IMR-90 (cell line): ENCODE data around the gene GRIK3. TPM values are rescaled to one million over a fixed set of nuclear protein-coding genes. Genes with fewer than 3 reads are reported as not detected.

ENCODE experiments used
- ATAC-seq: fragments of 200-7000 bp; cut with Tn5 transposase; 2 replicates; pipeline ENCODE4 v1.9.1; 2020; ENCODE audit warnings: low read depth, mild to moderate bottlenecking, moderate library complexity
- BruUV-seq: library from RNA; stranded (reverse); fragments of 400-500 nt; replicated peaks from 2 replicates; lab custom pipeline; 2021; lab: Mats Ljungman, UMichigan
- CTCF ChIA-PET: fragments of 300-600 bp; formaldehyde crosslinking; extraction: SDS; loops from one replicate; lab custom pipeline; 2021; ENCODE audit warnings: antibody characterized with exemption; lab: Yijun Ruan, JAX
- POLR2A ChIA-PET: fragments of 300-600 bp; sonication (Branson Sonifier 250); formaldehyde crosslinking; loops from one replicate; lab custom pipeline; 2022; ENCODE audit warnings: antibody characterized with exemption; ENCODE audit not compliant: unreplicated experiment; lab: Charles Lee
- DNase-seq: peaks from one replicate; pipeline ENCODE4 v3.0.0; 2013
- H2AFZ ChIP-seq: replicated peaks from 2 replicates; pipeline ENCODE3; 2013; ENCODE audit warnings: low read length, mild to moderate bottlenecking; ENCODE audit not compliant: poor library complexity
- H2AK5ac ChIP-seq: 2 replicates; pipeline ENCODE4 v1.6.1; 2013; ENCODE audit warnings: low read depth, low read length, inconsistent platforms
- H2AK9ac ChIP-seq: replicated peaks from 2 replicates; pipeline ENCODE3; 2013; ENCODE audit warnings: mild to moderate bottlenecking, low read depth, low read length, moderate library complexity; ENCODE audit not compliant: poor library complexity
- H2BK120ac ChIP-seq: 2 replicates; pipeline ENCODE4 v1.6.1; 2013; ENCODE audit warnings: low read depth, low read length, inconsistent platforms
- H2BK15ac ChIP-seq: 3 replicates; pipeline ENCODE4 v1.6.1; 2013; ENCODE audit warnings: low read depth, low read length, inconsistent platforms
- H2BK20ac ChIP-seq: 2 replicates; pipeline ENCODE4 v1.6.1; 2013; ENCODE audit warnings: low read depth, mild to moderate bottlenecking, inconsistent platforms, low read length, moderate library complexity
- H2BK5ac ChIP-seq: 2 replicates; pipeline ENCODE4 v1.6.1; 2013; ENCODE audit warnings: mild to moderate bottlenecking, low read depth, low read length, inconsistent platforms; ENCODE audit not compliant: poor library complexity, severe bottlenecking
- H3K14ac ChIP-seq: replicated peaks from 2 replicates; pipeline ENCODE4 v1.6.1; 2013; ENCODE audit warnings: low read depth, low read length, inconsistent platforms
- H3K18ac ChIP-seq: 2 replicates; pipeline ENCODE4 v1.6.1; 2013; ENCODE audit warnings: low read depth, low read length, control low read depth
- H3K23ac ChIP-seq: 2 replicates; pipeline ENCODE4 v1.6.1; 2013; ENCODE audit warnings: low read depth, low read length, inconsistent platforms
- H3K27ac ChIP-seq: 2 replicates; pipeline ENCODE4 v1.5.1; 2013; ENCODE audit warnings: mild to moderate bottlenecking, control low read depth, low read length; ENCODE audit not compliant: insufficient read depth
- H3K27me3 ChIP-seq: 2 replicates; pipeline ENCODE4 v1.6.1; 2013; ENCODE audit warnings: low read length; ENCODE audit not compliant: control insufficient read depth, insufficient read depth
- H3K36me3 ChIP-seq: 2 replicates; pipeline ENCODE4 v1.6.1; 2013; ENCODE audit warnings: low read length, mixed read lengths; ENCODE audit not compliant: control insufficient read depth, insufficient read depth
- H3K4ac ChIP-seq: 2 replicates; pipeline ENCODE4 v1.6.1; 2013; ENCODE audit warnings: low read depth, low read length, inconsistent platforms
- H3K4me1 ChIP-seq: 2 replicates; pipeline ENCODE4 v1.6.1; 2013; ENCODE audit warnings: low read length, mixed read lengths; ENCODE audit not compliant: control insufficient read depth, insufficient read depth
- H3K4me2 ChIP-seq: 2 replicates; pipeline ENCODE4 v1.6.1; 2013; ENCODE audit warnings: low read depth, mild to moderate bottlenecking, control low read depth, low read length, moderate library complexity
- H3K4me3 ChIP-seq: 2 replicates; pipeline ENCODE4 v1.5.1; 2013; ENCODE audit warnings: low read depth, mild to moderate bottlenecking, control low read depth, low read length, moderate library complexity; ENCODE audit not compliant: insufficient read depth
- H3K56ac ChIP-seq: 2 replicates; pipeline ENCODE4 v1.6.1; 2013; ENCODE audit warnings: low read length, inconsistent platforms; ENCODE audit not compliant: insufficient read depth; ENCODE audit errors: extremely low read depth
- H3K79me1 ChIP-seq, 2 experiments: 2 replicates each; pipeline ENCODE4 v1.6.1; 2013; ENCODE audit warnings: low read length in 2 of 2, inconsistent platforms in 1 of 2, low read depth in 1 of 2
- H3K9ac ChIP-seq: 2 replicates; pipeline ENCODE4 v1.6.1; 2013; ENCODE audit warnings: low read depth, low read length, control low read depth
- H3K9me1 ChIP-seq: 2 replicates; pipeline ENCODE4 v1.6.1; 2013; ENCODE audit warnings: low read length, inconsistent platforms; ENCODE audit not compliant: insufficient read depth
- H3K9me3 ChIP-seq: 2 replicates; pipeline ENCODE4 v1.6.1; 2013; ENCODE audit warnings: low read length; ENCODE audit not compliant: control insufficient read depth, insufficient read depth
- H4K20me1 ChIP-seq: 2 replicates; pipeline ENCODE4 v1.6.1; 2013; ENCODE audit warnings: low read length, inconsistent platforms; ENCODE audit not compliant: insufficient read depth
- H4K5ac ChIP-seq: 2 replicates; pipeline ENCODE4 v1.6.1; 2013; ENCODE audit warnings: mild to moderate bottlenecking, low read depth, low read length, control low read depth
- H4K8ac ChIP-seq, 2 experiments: 2 replicates each; pipeline ENCODE4 v1.6.1; 2013; ENCODE audit warnings: low read depth in 2 of 2, low read length in 2 of 2, control low read depth in 1 of 2, inconsistent platforms in 1 of 2
- H4K91ac ChIP-seq: 2 replicates; pipeline ENCODE4 v1.6.1; 2013; ENCODE audit warnings: low read depth, low read length, inconsistent platforms; ENCODE audit not compliant: insufficient read depth
- BHLHE40 ChIP-seq: fragments of 150-350 bp; IDR thresholded peaks from 2 replicates; pipeline ENCODE4 v1.6.1; 2016; ENCODE audit warnings: mild to moderate bottlenecking, low read depth, low read length
- CEBPB ChIP-seq: IDR thresholded peaks from 2 replicates; pipeline ENCODE4 v1.6.1; 2012; ENCODE audit warnings: low read depth, low read length, improper control_type of control experiment
- CHD1 ChIP-seq: IDR thresholded peaks from 2 replicates; pipeline ENCODE4 v1.6.1; 2012; ENCODE audit warnings: low read depth, low read length, improper control_type of control experiment
- FOS ChIP-seq: fragments of 150-350 bp; IDR thresholded peaks from 2 replicates; pipeline ENCODE4 v1.6.1; 2016; ENCODE audit warnings: low read depth, low read length
- MAFK ChIP-seq: IDR thresholded peaks from 2 replicates; pipeline ENCODE4 v1.6.1; 2012; ENCODE audit warnings: low read depth, low read length, improper control_type of control experiment
- MAZ ChIP-seq: IDR thresholded peaks from 2 replicates; pipeline ENCODE4 v1.6.1; 2012; ENCODE audit warnings: low read depth, mild to moderate bottlenecking, low read length, improper control_type of control experiment, moderate library complexity, borderline replicate concordance
- MXI1 ChIP-seq: IDR thresholded peaks from 2 replicates; pipeline ENCODE4 v1.6.1; 2012; ENCODE audit warnings: low read depth, mild to moderate bottlenecking, low read length, moderate library complexity, borderline replicate concordance
- NFE2L2 ChIP-seq: fragments of 150-350 bp; IDR thresholded peaks from 2 replicates; pipeline ENCODE4 v1.6.1; 2016; ENCODE audit warnings: low read depth, mild to moderate bottlenecking, low read length
- POLR2A ChIP-seq: IDR thresholded peaks from 2 replicates; pipeline ENCODE4 v1.6.1; 2012; ENCODE audit warnings: mild to moderate bottlenecking, low read depth, low read length
- RAD21 ChIP-seq: IDR thresholded peaks from 2 replicates; pipeline ENCODE4 v1.6.1; 2012; ENCODE audit warnings: low read length, improper control_type of control experiment
- RCOR1 ChIP-seq: IDR thresholded peaks from 2 replicates; pipeline ENCODE4 v1.6.1; 2012; ENCODE audit warnings: mild to moderate bottlenecking, low read length, improper control_type of control experiment; ENCODE audit not compliant: insufficient replicate concordance
- RFX5 ChIP-seq: IDR thresholded peaks from 2 replicates; pipeline ENCODE4 v1.8.0; 2012; ENCODE audit warnings: low read depth, mild to moderate bottlenecking, low read length, moderate library complexity
- SMC3 ChIP-seq: fragments of 150-350 bp; IDR thresholded peaks from 2 replicates; pipeline ENCODE4 v1.6.1; 2016; ENCODE audit warnings: low read depth, mild to moderate bottlenecking, antibody characterized with exemption, low read length, moderate library complexity
- WGBS, 2 experiments: methylation state at CpG; one replicate each; pipeline versions ENCODE4 v1.1.5 to v1.1.7; 2013; ENCODE audit warnings: missing lambda C conversion rate in 2 of 2; ENCODE audit not compliant: insufficient read length in 1 of 2; ENCODE audit errors: extremely low coverage in 2 of 2; 5-methylcytosine and 5-hydroxymethylcytosine counted together
- dilution Hi-C: fragments of 300-500 bp; cut with HindIII; formaldehyde crosslinking; loops from one replicate; pipeline ENCODE4 v1.14.3; 2018; ENCODE audit warnings: low sequenced_read_pairs; ENCODE audit not compliant: unreplicated experiment
- in situ Hi-C: fragments of 300-500 bp; cut with MboI; formaldehyde crosslinking; loops from 3 replicates; pipeline ENCODE4 v1.14.3; 2019; ENCODE audit warnings: low sequenced_read_pairs, inconsistent platforms, mixed read lengths
- intact Hi-C: fragments of 100-400 bp; cut with micrococcal nuclease; formaldehyde crosslinking; loops from 2 replicates; pipeline ENCODE4 v1.10.0; 2022
- polyA plus RNA-seq, 3 experiments: library from polyadenylated mRNA; depleted of rRNA; stranded (reverse); fragments of >200 nt; gene quantifications; 2 replicates each; pipeline ENCODE4 v1.2.3, GENCODE V29; 2012; ENCODE audit warnings: low replicate concordance in 1 of 3
- total RNA-seq: library from RNA; depleted of rRNA; stranded (reverse); fragments of >200 nt; gene quantifications from 2 replicates; pipeline ENCODE4 v1.2.3, GENCODE V29; 2012
- TF ChIP-seq, protein P1 (sequence below): conservative IDR thresholded peaks from 2 replicates; pipeline ENCODE4 v1.5.1; 2012; ENCODE audit warnings: mild to moderate bottlenecking, low read depth, low read length, improper control_type of control experiment
- TF ChIP-seq, protein P2 (sequence below): fragments of 150-350 bp; IDR thresholded peaks from 2 replicates; pipeline ENCODE4 v1.6.1; 2016; ENCODE audit warnings: low read depth, mild to moderate bottlenecking, low read length, moderate library complexity, borderline replicate concordance
- TF ChIP-seq, protein P3 (sequence below): fragments of 150-350 bp; IDR thresholded peaks from 2 replicates; pipeline ENCODE4 v1.6.1; 2017; ENCODE audit warnings: mild to moderate bottlenecking, antibody characterized with exemption, low read length, low read depth

GRIK3 gene
- total and polyA plus RNA-seq, 2 of the 4 experiments (the other 2 are of a cell fraction): not detected

DNA sequence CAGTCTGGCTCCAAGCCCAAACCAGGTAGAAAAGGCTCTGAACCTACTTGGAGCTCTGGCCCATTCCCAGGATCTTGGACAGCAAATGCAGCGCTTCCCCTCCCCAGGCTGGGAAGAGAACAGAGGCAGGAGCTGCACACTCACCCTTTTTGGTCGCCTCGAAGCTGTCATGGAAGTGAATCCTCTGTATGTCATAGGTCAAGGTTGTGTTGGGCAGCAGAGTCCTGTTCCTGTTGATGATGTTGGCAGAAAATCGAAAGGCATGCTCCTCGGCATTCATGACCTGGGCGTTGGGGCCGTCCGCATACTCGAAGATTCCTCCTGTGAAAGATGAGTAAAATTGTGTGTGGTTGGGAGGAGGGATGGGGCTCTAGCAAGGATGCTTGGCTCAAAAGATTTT is 143.5 kb downstream of the GRIK3 start:
- no peak overlapping the region for H3K14ac ChIP-seq
- H2BK15ac ChIP-seq: no peak overlapping the region
- ChIA-PET CTCF (no interaction called here), POLR2A (no interaction called here)
- no peak overlapping the region for H4K8ac ChIP-seq
- no peaks in the 10 kb centered on the region for H3K9me1 ChIP-seq
- H3K9ac ChIP-seq: no peak overlapping the region
- in situ Hi-C loops (no loop called here), dilution Hi-C loops (no loop called here), intact Hi-C loops (no loop called here)
- no peak for TF ChIP-seq MAFK
- no peak for TF ChIP-seq MAZ
- TF ChIP-seq, protein P1, sequence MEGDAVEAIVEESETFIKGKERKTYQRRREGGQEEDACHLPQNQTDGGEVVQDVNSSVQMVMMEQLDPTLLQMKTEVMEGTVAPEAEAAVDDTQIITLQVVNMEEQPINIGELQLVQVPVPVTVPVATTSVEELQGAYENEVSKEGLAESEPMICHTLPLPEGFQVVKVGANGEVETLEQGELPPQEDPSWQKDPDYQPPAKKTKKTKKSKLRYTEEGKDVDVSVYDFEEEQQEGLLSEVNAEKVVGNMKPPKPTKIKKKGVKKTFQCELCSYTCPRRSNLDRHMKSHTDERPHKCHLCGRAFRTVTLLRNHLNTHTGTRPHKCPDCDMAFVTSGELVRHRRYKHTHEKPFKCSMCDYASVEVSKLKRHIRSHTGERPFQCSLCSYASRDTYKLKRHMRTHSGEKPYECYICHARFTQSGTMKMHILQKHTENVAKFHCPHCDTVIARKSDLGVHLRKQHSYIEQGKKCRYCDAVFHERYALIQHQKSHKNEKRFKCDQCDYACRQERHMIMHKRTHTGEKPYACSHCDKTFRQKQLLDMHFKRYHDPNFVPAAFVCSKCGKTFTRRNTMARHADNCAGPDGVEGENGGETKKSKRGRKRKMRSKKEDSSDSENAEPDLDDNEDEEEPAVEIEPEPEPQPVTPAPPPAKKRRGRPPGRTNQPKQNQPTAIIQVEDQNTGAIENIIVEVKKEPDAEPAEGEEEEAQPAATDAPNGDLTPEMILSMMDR: no peak
- TF ChIP-seq, protein P2, sequence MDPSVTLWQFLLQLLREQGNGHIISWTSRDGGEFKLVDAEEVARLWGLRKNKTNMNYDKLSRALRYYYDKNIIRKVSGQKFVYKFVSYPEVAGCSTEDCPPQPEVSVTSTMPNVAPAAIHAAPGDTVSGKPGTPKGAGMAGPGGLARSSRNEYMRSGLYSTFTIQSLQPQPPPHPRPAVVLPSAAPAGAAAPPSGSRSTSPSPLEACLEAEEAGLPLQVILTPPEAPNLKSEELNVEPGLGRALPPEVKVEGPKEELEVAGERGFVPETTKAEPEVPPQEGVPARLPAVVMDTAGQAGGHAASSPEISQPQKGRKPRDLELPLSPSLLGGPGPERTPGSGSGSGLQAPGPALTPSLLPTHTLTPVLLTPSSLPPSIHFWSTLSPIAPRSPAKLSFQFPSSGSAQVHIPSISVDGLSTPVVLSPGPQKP: no peak
- no peak for TF ChIP-seq BHLHE40
- TF ChIP-seq CEBPB: no peak
- TF ChIP-seq FOS: no peak
- no peak for TF ChIP-seq RFX5
- TF ChIP-seq NFE2L2: no peak
- no peak for TF ChIP-seq POLR2A
- no peak for TF ChIP-seq RCOR1
- TF ChIP-seq MXI1: no peak
- no peak for TF ChIP-seq CHD1
- TF ChIP-seq, protein P3, sequence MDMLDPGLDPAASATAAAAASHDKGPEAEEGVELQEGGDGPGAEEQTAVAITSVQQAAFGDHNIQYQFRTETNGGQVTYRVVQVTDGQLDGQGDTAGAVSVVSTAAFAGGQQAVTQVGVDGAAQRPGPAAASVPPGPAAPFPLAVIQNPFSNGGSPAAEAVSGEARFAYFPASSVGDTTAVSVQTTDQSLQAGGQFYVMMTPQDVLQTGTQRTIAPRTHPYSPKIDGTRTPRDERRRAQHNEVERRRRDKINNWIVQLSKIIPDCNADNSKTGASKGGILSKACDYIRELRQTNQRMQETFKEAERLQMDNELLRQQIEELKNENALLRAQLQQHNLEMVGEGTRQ: no peak
- TF ChIP-seq SMC3: no peak
- TF ChIP-seq RAD21: no peak
- H2AK9ac ChIP-seq: no peak overlapping the region
- no peaks in the 10 kb centered on the region for H3K4me1 ChIP-seq
- no peak overlapping the region for H3K4me2 ChIP-seq
- H3K18ac ChIP-seq: no peak overlapping the region
- H3K56ac ChIP-seq: no peak overlapping the region
- no peak overlapping the region for H2AFZ ChIP-seq
- WGBS, 2 experiments: 47% methylated on average over 2 of the region's 9 CpGs; no CpG with 5 or more reads in 1 of the 2 experiments
- no peaks in the 10 kb centered on the region for H3K27me3 ChIP-seq
- H3K4ac ChIP-seq: no peak overlapping the region
- H3K4me3 ChIP-seq: no peak overlapping the region
- H3K23ac ChIP-seq: no peak overlapping the region
- no peak overlapping the region for H2BK20ac ChIP-seq
- no peak overlapping the region for H3K27ac ChIP-seq
- no peak overlapping the region for H2BK5ac ChIP-seq
- no peak overlapping the region for H2AK5ac ChIP-seq
- H3K79me1 ChIP-seq: no peaks in the 10 kb centered on the region
- no peaks in the 10 kb centered on the region for H4K20me1 ChIP-seq
- no peak overlapping the region for H4K91ac ChIP-seq
- H2BK120ac ChIP-seq: no peak overlapping the region
- no peaks in the 10 kb centered on the region for H3K9me3 ChIP-seq
- ATAC-seq (no peak), DNase-seq (no peak)
- BruUV-seq: no TSS peak
- no peak overlapping the region for H4K5ac ChIP-seq
- H3K36me3 ChIP-seq: no peaks in the 10 kb centered on the region
